GM20000 (cell line): ENCODE data around the gene LRIT3.
"Not testable (repeated sequence)": the region's sequence is repeated elsewhere in the genome, so short reads cannot be mapped to it uniquely, and the experiment has no call there.

Experiments
- DNase-seq: peaks from one replicate; pipeline ENCODE4 v3.0.0; 2012; ENCODE audit warnings: low spot score
- CTCF ChIP-seq: IDR thresholded peaks from 2 replicates; pipeline ENCODE4 v1.5.1; 2012; ENCODE audit warnings: mild to moderate bottlenecking, control low read depth; ENCODE audit errors: extremely low read depth, missing control alignments

Gene LRIT3

GRCh38 chr4:109850601-109851000 lies 2.7 kb downstream of the LRIT3 start:
- DNase-seq, result no peak
- TF ChIP-seq CTCF, result no peak

GRCh38 chr4:109859426-109860300 lies 11.8 kb downstream of the LRIT3 start:
- not testable (repeated sequence) for DNase-seq

GRCh38 chr4:109861271-109861670 lies 13.4 kb downstream of the LRIT3 start:
- no peak for DNase-seq
- TF ChIP-seq CTCF, result no peak

- TF ChIP-seq CTCF, result no peak
- no peak for DNase-seq
Measured at GRCh38 chr4:109861916-109862511, 14.1 kb downstream of the LRIT3 start.

GRCh38 chr4:109864134-109864533 lies 16.2 kb downstream of the LRIT3 start:
- no peak for DNase-seq

GRCh38 chr4:109870061-109870460 lies 22.2 kb downstream of the LRIT3 start:
- no peak for DNase-seq
- no peak for TF ChIP-seq CTCF

More at GRCh38 chr4:109864134-109864533, 16.2 kb downstream of the LRIT3 start:
- no peak for TF ChIP-seq CTCF

GRCh38 chr4:109872065-109872464 lies 24.2 kb downstream of the LRIT3 start:
- TF ChIP-seq CTCF, result no peak
- DNase-seq, result no peak
